Small intestine (tissue), 7 donors: ENCODE measurements around the gene EPS15. TPM values are rescaled to one million over a fixed set of nuclear protein-coding genes. Genes with fewer than 3 reads are reported as not detected.
"Not testable (repeated sequence)": the region's sequence is repeated elsewhere in the genome, so short reads cannot be mapped to it uniquely, and the experiment has no call there.

Experiments
- DNase-seq, 2 donors: peaks; one replicate each; pipeline versions ENCODE4 v3.0.0 to v3.0.0-alpha.2; 2013
- FAIRE-seq: peaks from 2 replicates; lab custom pipeline; 2012; peaks lifted over from hg19 to GRCh38; lab: Jason Lieb, UNC
- H3K27ac ChIP-seq, 3 donors: one replicate each; pipeline ENCODE4 v1.5.1; 2013; ENCODE audit warnings: low read length in 2 of 3, mild to moderate bottlenecking in 2 of 3, control low read depth in 1 of 3, inconsistent platforms in 1 of 3, low read depth in 1 of 3, moderate library complexity in 1 of 3
- H3K27me3 ChIP-seq, 3 donors: one replicate each; pipeline ENCODE4 v1.6.1; 2013; ENCODE audit warnings: low read length in 3 of 3, inconsistent platforms in 1 of 3; ENCODE audit not compliant: control insufficient read depth in 3 of 3, insufficient read depth in 3 of 3
- H3K36me3 ChIP-seq, 3 donors: one replicate each; pipeline ENCODE4 v1.6.1; 2013; ENCODE audit warnings: low read length in 3 of 3, inconsistent platforms in 1 of 3, low read depth in 1 of 3, mild to moderate bottlenecking in 1 of 3, moderate library complexity in 1 of 3; ENCODE audit not compliant: control insufficient read depth in 3 of 3, insufficient read depth in 2 of 3
- H3K4me1 ChIP-seq, 3 donors: one replicate each; pipeline ENCODE4 v1.6.1; 2013; ENCODE audit warnings: low read length in 2 of 3, inconsistent platforms in 1 of 3, low read depth in 1 of 3, mild to moderate bottlenecking in 1 of 3, moderate library complexity in 1 of 3; ENCODE audit not compliant: control insufficient read depth in 3 of 3, insufficient read depth in 2 of 3
- H3K4me3 ChIP-seq, 3 donors: one replicate each; pipeline ENCODE4 v1.5.1; 2013; ENCODE audit warnings: low read length in 3 of 3, control low read depth in 1 of 3, inconsistent platforms in 1 of 3, low read depth in 1 of 3, mild to moderate bottlenecking in 1 of 3, moderate library complexity in 1 of 3
- H3K9me3 ChIP-seq, 2 donors: one replicate each; pipeline ENCODE4 v1.6.1; 2013; ENCODE audit warnings: low read depth in 1 of 2, low read length in 1 of 2; ENCODE audit not compliant: control insufficient read depth in 2 of 2, insufficient read depth in 1 of 2
- WGBS, 3 donors: extraction: QIAGEN DNeasy Blood & Tissue Kit; methylation state at CpG; one replicate each; pipeline ENCODE4 v1.1.7; 2013; 5-methylcytosine and 5-hydroxymethylcytosine counted together
- polyA plus RNA-seq, 4 donors: library from polyadenylated mRNA; stranded (reverse) in 3 of 4; unstranded in 1 of 4; fragments of 200-250 nt in 3 of 4; fragments of 120-200 nt in 1 of 4; gene quantifications; one replicate each; pipeline versions ENCODE4 v1.2.1 to v1.2.3, GENCODE V29; 2013
- donor health status: healthy with polysubstance abuse.
- donor health status: control.
- donor health status: control.
- donor health status: Bipolar disorder and iron deficiency.
- donor health status: healthy.

Gene EPS15
- polyA plus RNA-seq, 4 donors = 14.1 to 29.4 (median 15.2) TPM

DNA sequence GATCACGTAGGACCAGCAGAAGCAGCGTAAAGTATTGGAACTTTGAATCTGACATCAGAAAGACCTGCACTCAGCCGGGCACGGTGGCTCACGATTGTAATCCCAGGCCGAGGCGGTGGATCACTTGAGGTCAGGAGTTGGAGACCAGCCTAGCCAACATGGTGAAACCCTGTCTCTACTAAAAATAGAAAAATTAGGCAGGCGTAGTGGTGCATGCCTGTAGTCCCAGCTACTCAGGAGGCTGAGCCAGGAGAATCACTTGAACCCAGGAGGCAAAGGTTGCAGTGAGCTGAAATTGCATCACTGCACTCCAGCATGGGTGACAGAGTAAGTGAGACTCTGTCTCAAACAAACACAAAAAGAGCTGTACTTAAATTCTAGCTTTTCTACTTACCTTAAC is 41.8 kb upstream of the EPS15 start:
- H3K27me3 ChIP-seq, H3K4me3 ChIP-seq, FAIRE-seq, DNase-seq, H3K9me3 ChIP-seq, H3K4me1 ChIP-seq, H3K27ac ChIP-seq: not testable (repeated sequence)
- peaks cover 0 to 17% (median 0%) of the 10 kb centered on the region in 3 donors for H3K36me3 ChIP-seq
- 90 to 96% (median 94%) methylated on average over 8 of the region's 8 CpGs for WGBS, 3 donors

GRCh38 chr1:51560034-51560433 is 41.0 kb upstream of the EPS15 start:
- no peak for FAIRE-seq
- peaks cover 0 to 3% (median 3%) of the 10 kb centered on the region in 3 donors for H3K4me1 ChIP-seq
- H3K27me3 ChIP-seq = no peaks in the 10 kb centered on the region
- no peak overlapping the region for H3K27ac ChIP-seq
- 78 to 91% (median 90%) methylated on average over 6 of the region's 6 CpGs for WGBS, 3 donors
- no peaks in the 10 kb centered on the region for H3K9me3 ChIP-seq
- peaks cover 0 to 16% (median 0%) of the 10 kb centered on the region in 3 donors for H3K36me3 ChIP-seq
- DNase-seq = no peak
- no peak overlapping the region for H3K4me3 ChIP-seq

DNA sequence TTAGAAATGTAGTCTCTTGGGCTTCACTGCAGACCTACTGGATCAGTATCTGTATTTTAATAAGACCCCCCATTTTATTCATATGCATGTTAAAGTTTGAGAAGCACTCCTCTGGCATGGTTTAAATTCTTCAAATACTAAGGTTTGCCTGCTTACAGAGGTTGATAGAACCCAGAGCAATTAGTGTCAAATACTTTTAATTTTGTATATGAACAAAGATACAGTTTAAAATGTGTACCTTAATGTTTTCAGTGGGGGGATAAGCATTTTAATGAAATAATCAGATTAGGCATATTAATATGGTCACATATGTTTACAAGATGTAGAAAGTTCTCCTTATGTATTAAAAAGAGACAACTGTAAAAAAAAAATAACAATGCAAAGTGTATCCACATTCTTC is 40.4 kb upstream of the EPS15 start:
- Histone ChIP-seq H3K4me1 (peaks cover 0 to 3% (median 0%) of the 10 kb centered on the region in 3 donors), H3K27ac (no peak overlapping the region), H3K27me3 (no peaks in the 10 kb centered on the region), H3K4me3 (no peak overlapping the region), H3K36me3 (peaks cover 0 to 12% (median 0%) of the 10 kb centered on the region in 3 donors), H3K9me3 (no peaks in the 10 kb centered on the region)
- DNase-seq (no peak), FAIRE-seq (no peak)

DNA sequence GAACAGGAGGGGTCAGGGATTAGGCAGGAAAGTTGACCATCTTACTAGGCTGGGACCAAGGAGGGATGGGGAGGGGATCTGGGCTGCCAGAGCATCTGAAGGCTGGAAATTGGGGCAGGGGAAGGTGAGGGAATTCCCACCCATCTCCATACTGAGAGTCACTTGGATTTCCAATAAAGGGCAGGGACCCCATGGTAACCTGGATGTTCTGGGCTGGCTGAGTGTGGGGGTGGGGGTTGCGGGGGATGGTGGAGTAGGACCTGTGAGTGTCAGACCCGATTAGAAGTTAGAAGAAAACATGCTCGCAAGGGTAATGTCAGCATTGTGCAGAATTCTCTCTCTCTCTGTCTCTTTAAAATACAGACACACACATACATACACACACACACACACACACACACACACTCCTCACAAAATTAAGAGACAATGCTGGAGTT is 40.0 kb upstream of the EPS15 start:
- FAIRE-seq (no peak), DNase-seq (no peak)
- Histone ChIP-seq H3K4me3 (no peak overlapping the region), H3K9me3 (no peaks in the 10 kb centered on the region), H3K27ac (no peak overlapping the region), H3K27me3 (no peaks in the 10 kb centered on the region), H3K4me1 (peaks cover 0 to 2% (median 0%) of the 10 kb centered on the region in 3 donors), H3K36me3 (peaks cover 0 to 12% (median 0%) of the 10 kb centered on the region in 3 donors)
- 73 to 97% (median 79%) methylated on average over 3 of the region's 3 CpGs for WGBS, 3 donors

DNA sequence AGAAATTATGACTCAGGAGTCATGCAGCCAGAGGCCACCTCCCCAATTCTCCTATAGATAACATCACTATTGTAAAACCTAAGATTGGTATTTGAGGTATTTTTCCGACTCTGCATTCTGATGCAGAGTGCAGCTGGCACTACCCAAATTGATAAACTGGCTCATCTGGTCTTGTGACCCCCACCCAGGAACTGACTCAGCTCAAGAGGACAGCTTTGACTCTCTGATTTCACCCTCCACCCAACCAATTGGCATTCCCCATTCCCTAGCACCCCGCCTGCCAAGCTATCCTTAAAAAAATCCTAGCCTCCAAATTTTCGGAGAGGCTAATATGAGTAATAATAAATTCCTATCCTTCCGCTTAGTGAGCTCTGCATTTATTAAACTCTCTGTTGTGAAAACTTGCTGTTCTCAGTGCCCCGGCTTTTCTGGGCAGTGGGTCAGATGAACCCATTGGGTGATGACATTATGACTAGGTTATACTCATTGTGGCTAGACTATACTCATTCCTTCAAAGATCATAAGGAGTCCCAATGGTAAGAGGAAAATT is 39.4 kb upstream of the EPS15 start:
- Histone ChIP-seq H3K4me1 (no peaks in the 10 kb centered on the region), H3K4me3 (no peak overlapping the region), H3K36me3 (peaks cover 0 to 8% (median 0%) of the 10 kb centered on the region in 3 donors), H3K9me3 (no peaks in the 10 kb centered on the region), H3K27ac (no peak overlapping the region), H3K27me3 (no peaks in the 10 kb centered on the region)
- DNase-seq (no peak), FAIRE-seq (no peak)
- WGBS, 3 donors = 78 to 89% (median 85%) methylated on average over 5 of the region's 5 CpGs

DNA sequence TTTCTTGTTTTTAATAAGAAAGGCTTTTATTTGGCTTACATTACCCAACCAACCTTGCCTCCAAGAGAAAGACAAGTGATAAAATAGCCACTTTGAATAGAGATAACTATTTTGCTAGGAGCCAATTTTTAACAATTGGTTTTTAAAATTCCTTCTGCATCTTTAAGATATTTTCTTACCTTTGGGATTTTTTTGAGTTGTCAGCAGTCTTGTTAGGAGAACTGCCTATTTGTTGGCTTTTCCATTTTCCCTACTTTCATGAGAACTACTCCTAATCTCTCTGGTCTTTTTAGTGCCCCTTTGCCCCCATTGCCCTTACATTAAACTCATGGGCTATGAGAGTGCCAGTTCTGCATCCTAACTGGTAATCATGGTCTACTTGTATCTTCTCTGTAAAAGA is 38.1 kb upstream of the EPS15 start:
- Histone ChIP-seq H3K27ac (no peak overlapping the region), H3K4me3 (no peak overlapping the region), H3K4me1 (no peaks in the 10 kb centered on the region), H3K36me3 (no peaks in the 10 kb centered on the region), H3K27me3 (no peaks in the 10 kb centered on the region), H3K9me3 (no peaks in the 10 kb centered on the region)
- FAIRE-seq = no peak
- DNase-seq = no peak

GRCh38 chr1:51555866-51556619 is 37.0 kb upstream of the EPS15 start:
- FAIRE-seq (no peak), DNase-seq (no peak)
- no peaks in the 10 kb centered on the region for H3K9me3 ChIP-seq
- H3K36me3 ChIP-seq = peaks cover 0 to under 1% (median 0%) of the 10 kb centered on the region in 3 donors
- H3K4me3 ChIP-seq = no peak overlapping the region
- H3K27ac ChIP-seq = no peak overlapping the region
- no peaks in the 10 kb centered on the region for H3K27me3 ChIP-seq
- H3K4me1 ChIP-seq = no peaks in the 10 kb centered on the region
- WGBS, 3 donors = 94 to 96% (median 94%) methylated on average over 4 of the region's 4 CpGs

- WGBS, 3 donors = 83 to 91% (median 89%) methylated on average over 3 of the region's 3 CpGs
- H3K9me3 ChIP-seq = no peaks in the 10 kb centered on the region
These were observed 34.8 kb upstream of the EPS15 start for GRCh38 chr1:51553911-51554310.

More at GRCh38 chr1:51553911-51554310, 34.8 kb upstream of the EPS15 start:
- Histone ChIP-seq H3K27ac (no peak overlapping the region), H3K27me3 (no peaks in the 10 kb centered on the region), H3K4me3 (no peak overlapping the region), H3K4me1 (no peaks in the 10 kb centered on the region), H3K36me3 (peaks cover 0 to 2% (median 0%) of the 10 kb centered on the region in 3 donors)
- no peak for DNase-seq
- no peak for FAIRE-seq
